IMR-90 (cell line): ENCODE measurements around the gene TBXAS1. TPM values are rescaled to one million over a fixed set of nuclear protein-coding genes. Genes with fewer than 3 reads are reported as not detected.

Experiments used
- ATAC-seq: fragments of 200-7000 bp; cut with Tn5 transposase; 2 replicates; pipeline ENCODE4 v1.9.1; 2020; ENCODE audit warnings: low read depth, mild to moderate bottlenecking, moderate library complexity
- BruUV-seq: library from RNA; stranded (reverse); fragments of 400-500 nt; replicated peaks from 2 replicates; lab custom pipeline; 2021; lab: Mats Ljungman, UMichigan
- CTCF ChIA-PET: fragments of 300-600 bp; formaldehyde crosslinking; extraction: SDS; loops from one replicate; lab custom pipeline; 2021; ENCODE audit warnings: antibody characterized with exemption; lab: Yijun Ruan, JAX
- POLR2A ChIA-PET: fragments of 300-600 bp; sonication (Branson Sonifier 250); formaldehyde crosslinking; loops from one replicate; lab custom pipeline; 2022; ENCODE audit warnings: antibody characterized with exemption; ENCODE audit not compliant: unreplicated experiment; lab: Charles Lee
- DNase-seq: peaks from one replicate; pipeline ENCODE4 v3.0.0; 2013
- H2AFZ ChIP-seq: replicated peaks from 2 replicates; pipeline ENCODE3; 2013; ENCODE audit warnings: low read length, mild to moderate bottlenecking; ENCODE audit not compliant: poor library complexity
- H2AK5ac ChIP-seq: 2 replicates; pipeline ENCODE4 v1.6.1; 2013; ENCODE audit warnings: low read depth, low read length, inconsistent platforms
- H2AK9ac ChIP-seq: replicated peaks from 2 replicates; pipeline ENCODE3; 2013; ENCODE audit warnings: mild to moderate bottlenecking, low read depth, low read length, moderate library complexity; ENCODE audit not compliant: poor library complexity
- H2BK120ac ChIP-seq: 2 replicates; pipeline ENCODE4 v1.6.1; 2013; ENCODE audit warnings: low read depth, low read length, inconsistent platforms
- H2BK15ac ChIP-seq: 3 replicates; pipeline ENCODE4 v1.6.1; 2013; ENCODE audit warnings: low read depth, low read length, inconsistent platforms
- H2BK20ac ChIP-seq: 2 replicates; pipeline ENCODE4 v1.6.1; 2013; ENCODE audit warnings: low read depth, mild to moderate bottlenecking, inconsistent platforms, low read length, moderate library complexity
- H2BK5ac ChIP-seq: 2 replicates; pipeline ENCODE4 v1.6.1; 2013; ENCODE audit warnings: mild to moderate bottlenecking, low read depth, low read length, inconsistent platforms; ENCODE audit not compliant: poor library complexity, severe bottlenecking
- H3K14ac ChIP-seq: replicated peaks from 2 replicates; pipeline ENCODE4 v1.6.1; 2013; ENCODE audit warnings: low read depth, low read length, inconsistent platforms
- H3K18ac ChIP-seq: 2 replicates; pipeline ENCODE4 v1.6.1; 2013; ENCODE audit warnings: low read depth, low read length, control low read depth
- H3K23ac ChIP-seq: 2 replicates; pipeline ENCODE4 v1.6.1; 2013; ENCODE audit warnings: low read depth, low read length, inconsistent platforms
- H3K27ac ChIP-seq: 2 replicates; pipeline ENCODE4 v1.5.1; 2013; ENCODE audit warnings: mild to moderate bottlenecking, control low read depth, low read length; ENCODE audit not compliant: insufficient read depth
- H3K27me3 ChIP-seq: 2 replicates; pipeline ENCODE4 v1.6.1; 2013; ENCODE audit warnings: low read length; ENCODE audit not compliant: control insufficient read depth, insufficient read depth
- H3K36me3 ChIP-seq: 2 replicates; pipeline ENCODE4 v1.6.1; 2013; ENCODE audit warnings: low read length, mixed read lengths; ENCODE audit not compliant: control insufficient read depth, insufficient read depth
- H3K4ac ChIP-seq: 2 replicates; pipeline ENCODE4 v1.6.1; 2013; ENCODE audit warnings: low read depth, low read length, inconsistent platforms
- H3K4me1 ChIP-seq: 2 replicates; pipeline ENCODE4 v1.6.1; 2013; ENCODE audit warnings: low read length, mixed read lengths; ENCODE audit not compliant: control insufficient read depth, insufficient read depth
- H3K4me2 ChIP-seq: 2 replicates; pipeline ENCODE4 v1.6.1; 2013; ENCODE audit warnings: low read depth, mild to moderate bottlenecking, control low read depth, low read length, moderate library complexity
- H3K4me3 ChIP-seq: 2 replicates; pipeline ENCODE4 v1.5.1; 2013; ENCODE audit warnings: low read depth, mild to moderate bottlenecking, control low read depth, low read length, moderate library complexity; ENCODE audit not compliant: insufficient read depth
- H3K56ac ChIP-seq: 2 replicates; pipeline ENCODE4 v1.6.1; 2013; ENCODE audit warnings: low read length, inconsistent platforms; ENCODE audit not compliant: insufficient read depth; ENCODE audit errors: extremely low read depth
- H3K79me1 ChIP-seq, 2 experiments: 2 replicates each; pipeline ENCODE4 v1.6.1; 2013; ENCODE audit warnings: low read length in 2 of 2, inconsistent platforms in 1 of 2, low read depth in 1 of 2
- H3K9ac ChIP-seq: 2 replicates; pipeline ENCODE4 v1.6.1; 2013; ENCODE audit warnings: low read depth, low read length, control low read depth
- H3K9me1 ChIP-seq: 2 replicates; pipeline ENCODE4 v1.6.1; 2013; ENCODE audit warnings: low read length, inconsistent platforms; ENCODE audit not compliant: insufficient read depth
- H3K9me3 ChIP-seq: 2 replicates; pipeline ENCODE4 v1.6.1; 2013; ENCODE audit warnings: low read length; ENCODE audit not compliant: control insufficient read depth, insufficient read depth
- H4K20me1 ChIP-seq: 2 replicates; pipeline ENCODE4 v1.6.1; 2013; ENCODE audit warnings: low read length, inconsistent platforms; ENCODE audit not compliant: insufficient read depth
- H4K5ac ChIP-seq: 2 replicates; pipeline ENCODE4 v1.6.1; 2013; ENCODE audit warnings: mild to moderate bottlenecking, low read depth, low read length, control low read depth
- H4K8ac ChIP-seq, 2 experiments: 2 replicates each; pipeline ENCODE4 v1.6.1; 2013; ENCODE audit warnings: low read depth in 2 of 2, low read length in 2 of 2, control low read depth in 1 of 2, inconsistent platforms in 1 of 2
- H4K91ac ChIP-seq: 2 replicates; pipeline ENCODE4 v1.6.1; 2013; ENCODE audit warnings: low read depth, low read length, inconsistent platforms; ENCODE audit not compliant: insufficient read depth
- BHLHE40 ChIP-seq: fragments of 150-350 bp; IDR thresholded peaks from 2 replicates; pipeline ENCODE4 v1.6.1; 2016; ENCODE audit warnings: mild to moderate bottlenecking, low read depth, low read length
- CHD1 ChIP-seq: IDR thresholded peaks from 2 replicates; pipeline ENCODE4 v1.6.1; 2012; ENCODE audit warnings: low read depth, low read length, improper control_type of control experiment
- FOS ChIP-seq: fragments of 150-350 bp; IDR thresholded peaks from 2 replicates; pipeline ENCODE4 v1.6.1; 2016; ENCODE audit warnings: low read depth, low read length
- MAFK ChIP-seq: IDR thresholded peaks from 2 replicates; pipeline ENCODE4 v1.6.1; 2012; ENCODE audit warnings: low read depth, low read length, improper control_type of control experiment
- NFE2L2 ChIP-seq: fragments of 150-350 bp; IDR thresholded peaks from 2 replicates; pipeline ENCODE4 v1.6.1; 2016; ENCODE audit warnings: low read depth, mild to moderate bottlenecking, low read length
- POLR2A ChIP-seq: IDR thresholded peaks from 2 replicates; pipeline ENCODE4 v1.6.1; 2012; ENCODE audit warnings: mild to moderate bottlenecking, low read depth, low read length
- RAD21 ChIP-seq: IDR thresholded peaks from 2 replicates; pipeline ENCODE4 v1.6.1; 2012; ENCODE audit warnings: low read length, improper control_type of control experiment
- WGBS, 2 experiments: methylation state at CpG; one replicate each; pipeline versions ENCODE4 v1.1.5 to v1.1.7; 2013; ENCODE audit warnings: missing lambda C conversion rate in 2 of 2; ENCODE audit not compliant: insufficient read length in 1 of 2; ENCODE audit errors: extremely low coverage in 2 of 2; 5-methylcytosine and 5-hydroxymethylcytosine counted together
- dilution Hi-C: fragments of 300-500 bp; cut with HindIII; formaldehyde crosslinking; loops from one replicate; pipeline ENCODE4 v1.14.3; 2018; ENCODE audit warnings: low sequenced_read_pairs; ENCODE audit not compliant: unreplicated experiment
- in situ Hi-C: fragments of 300-500 bp; cut with MboI; formaldehyde crosslinking; loops from 3 replicates; pipeline ENCODE4 v1.14.3; 2019; ENCODE audit warnings: low sequenced_read_pairs, inconsistent platforms, mixed read lengths
- intact Hi-C: fragments of 100-400 bp; cut with micrococcal nuclease; formaldehyde crosslinking; loops from 2 replicates; pipeline ENCODE4 v1.10.0; 2022
- polyA plus RNA-seq, 3 experiments: library from polyadenylated mRNA; depleted of rRNA; stranded (reverse); fragments of >200 nt; gene quantifications; 2 replicates each; pipeline ENCODE4 v1.2.3, GENCODE V29; 2012; ENCODE audit warnings: low replicate concordance in 1 of 3
- total RNA-seq: library from RNA; depleted of rRNA; stranded (reverse); fragments of >200 nt; gene quantifications from 2 replicates; pipeline ENCODE4 v1.2.3, GENCODE V29; 2012

TBXAS1 gene
- total and polyA plus RNA-seq, 2 of the 4 experiments (the other 2 are of a cell fraction) = 5.9 to 10.8 TPM

DNA sequence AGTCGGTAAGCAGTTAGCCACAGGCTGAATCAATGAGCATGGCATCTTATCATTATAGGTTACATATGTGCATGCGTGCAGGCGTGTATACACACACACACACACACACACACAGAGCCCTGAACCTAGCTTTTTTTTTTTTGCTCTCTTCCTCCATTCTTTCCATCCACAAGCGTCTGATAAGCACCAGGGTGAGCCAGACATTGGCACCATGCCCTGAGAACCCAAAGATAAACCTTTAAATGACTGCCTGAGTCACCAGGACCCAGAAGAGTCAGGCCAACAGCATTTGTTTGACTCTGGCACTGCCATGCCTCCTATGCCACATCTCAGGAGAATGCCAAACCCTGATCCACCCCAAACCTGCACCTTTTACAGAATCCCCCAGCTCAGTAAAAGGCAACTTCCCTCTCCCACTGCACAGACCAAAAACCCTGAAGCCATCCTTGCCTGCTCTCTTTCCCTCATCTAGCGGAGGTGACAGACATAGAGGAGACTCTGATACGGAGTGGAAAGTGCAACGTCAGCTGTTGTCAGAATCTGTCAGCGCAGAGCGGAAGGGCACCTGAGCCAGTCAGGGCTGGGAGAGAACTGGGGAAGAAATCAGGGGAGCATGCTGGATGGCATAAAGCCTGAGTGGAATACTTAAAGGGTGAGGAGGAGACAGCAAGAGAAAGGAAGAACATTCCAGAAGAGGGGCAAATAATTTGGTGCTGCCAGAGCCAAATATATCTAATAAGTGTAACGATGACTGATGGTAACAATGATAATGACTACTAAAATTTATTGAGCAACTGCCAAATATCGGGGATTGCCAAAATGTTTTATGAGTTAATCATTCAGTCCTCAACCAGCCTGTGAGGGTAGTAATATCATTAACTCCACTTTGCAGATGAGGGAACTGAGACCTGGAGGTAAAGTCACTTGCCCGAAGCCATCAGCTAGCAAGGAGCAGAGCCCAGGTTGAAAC is 230.5 kb downstream of the TBXAS1 start:
- peak overlapping the region; percentile 65; the same call in 1 of the 2 replicates for H3K23ac ChIP-seq
- TF ChIP-seq RAD21 (peak; percentile 8; the same call in 1 of the 2 replicates), NFE2L2 (no peak), MAFK (peak; percentile 91), CHD1 (no peak), BHLHE40 (0 out of 2 replicates have a peak, but pooled peaks have one; percentile 33), FOS (peak; percentile 63), POLR2A (no peak)
- BruUV-seq = no TSS peak
- peaks cover 35% of the 10 kb centered on the region for H3K9me1 ChIP-seq
- in situ Hi-C loops (no loop called here), intact Hi-C loops (loop anchor here (2.0 kb wide), 1 partner anchor 117 kb away; the partner anchor contains the start of gene KDM7A), dilution Hi-C loops (no loop called here)
- H3K79me1 ChIP-seq = peaks cover 27 to 69% of the 10 kb centered on the region in 2 experiments; a peak in 3 of 4 replicates
- H4K20me1 ChIP-seq = peaks cover 8% of the 10 kb centered on the region; the same call in 1 of the 2 replicates
- H2BK20ac ChIP-seq = peak overlapping the region; percentile 24
- POLR2A ChIA-PET = no interaction called here
- peak overlapping the region; percentile 27; the same call in 1 of the 2 replicates for H3K4me2 ChIP-seq
- peak overlapping the region; percentile 45 for H2AK5ac ChIP-seq
- WGBS, 2 experiments = 81% methylated on average over 6 of the region's 12 CpGs; no CpG with 5 or more reads in 1 of the 2 experiments
- peak overlapping the region; percentile 15; the same call in 1 of the 2 replicates for H4K91ac ChIP-seq
- no peak overlapping the region for H3K9ac ChIP-seq
- H2AFZ ChIP-seq = no peak overlapping the region
- peak overlapping the region in 1 of 2 experiments; percentile 10; a peak in 1 of 4 replicates for H4K8ac ChIP-seq
- H3K27ac ChIP-seq = no peak overlapping the region
- ATAC-seq (peak; percentile 51), DNase-seq (peak; percentile 95)
- no peaks in the 10 kb centered on the region for H3K36me3 ChIP-seq
- H4K5ac ChIP-seq = no peak overlapping the region
- no peaks in the 10 kb centered on the region for H3K9me3 ChIP-seq
- peak overlapping the region; percentile 32; the same call in 1 of the 2 replicates for H3K14ac ChIP-seq
- H3K18ac ChIP-seq = no peak overlapping the region
- H3K4me1 ChIP-seq = peaks cover 21% of the 10 kb centered on the region
- no peaks in the 10 kb centered on the region for H3K27me3 ChIP-seq
- no peak overlapping the region for H3K56ac ChIP-seq
- peak overlapping the region; percentile 33; the same call in 1 of the 2 replicates for H2BK120ac ChIP-seq
- H3K4me3 ChIP-seq = no peak overlapping the region
- H2BK5ac ChIP-seq = no peak overlapping the region
- H2AK9ac ChIP-seq = peak overlapping the region; percentile 68
- H3K4ac ChIP-seq = peak overlapping the region; percentile 69
- H2BK15ac ChIP-seq = peak overlapping the region; percentile 52; the same call in 2 of the 3 replicates
- CTCF ChIA-PET = interaction anchor here (0.6 kb wide), 1 partner anchor 54 kb away, joined by 3 read pairs; no protein-coding TSS in a partner anchor
